ES-I3 (cell line): ENCODE measurements around the gene LMF1.

Source experiments
- H3K36me3 ChIP-seq: 2 replicates; pipeline ENCODE4 v1.6.1; 2013; ENCODE audit warnings: mild to moderate bottlenecking, low read length, control low read depth, moderate library complexity; ENCODE audit not compliant: insufficient read depth
- H3K4me1 ChIP-seq: 2 replicates; pipeline ENCODE4 v1.6.1; 2013; ENCODE audit warnings: mild to moderate bottlenecking, control low read depth, low read length; ENCODE audit not compliant: insufficient read depth
- H3K9ac ChIP-seq: 2 replicates; pipeline ENCODE4 v1.6.1; 2013; ENCODE audit warnings: low read depth, mild to moderate bottlenecking, low read length, moderate library complexity
- H3K9me3 ChIP-seq: 2 replicates; pipeline ENCODE4 v1.6.1; 2013; ENCODE audit warnings: mild to moderate bottlenecking, low read length, moderate library complexity; ENCODE audit not compliant: control insufficient read depth, insufficient read depth

Gene LMF1

DNA sequence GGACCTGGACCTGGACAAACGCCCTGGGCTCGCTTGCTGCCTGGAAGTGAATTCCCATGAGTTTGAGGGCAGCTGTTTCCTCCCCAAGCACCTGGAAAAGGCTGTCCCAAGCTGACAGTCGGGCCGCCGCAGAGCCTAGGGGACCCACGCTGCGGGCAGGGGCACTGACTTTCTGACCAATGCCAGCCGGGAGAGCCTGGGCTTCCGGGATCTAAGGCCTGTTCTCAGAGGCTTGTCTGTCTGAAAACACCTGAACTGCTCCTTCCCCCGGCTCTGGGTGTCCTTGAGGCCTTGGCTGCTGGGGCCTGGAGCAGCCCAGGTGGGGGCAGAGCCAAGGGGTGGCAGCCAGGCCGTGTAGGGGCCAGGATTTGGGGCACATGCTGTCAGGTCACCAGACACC is 72.6 kb downstream of the LMF1 start:
- Histone ChIP-seq H3K4me1 (no peaks in the 10 kb centered on the region), H3K9ac (no peak overlapping the region), H3K36me3 (no peaks in the 10 kb centered on the region), H3K9me3 (no peaks in the 10 kb centered on the region)

DNA sequence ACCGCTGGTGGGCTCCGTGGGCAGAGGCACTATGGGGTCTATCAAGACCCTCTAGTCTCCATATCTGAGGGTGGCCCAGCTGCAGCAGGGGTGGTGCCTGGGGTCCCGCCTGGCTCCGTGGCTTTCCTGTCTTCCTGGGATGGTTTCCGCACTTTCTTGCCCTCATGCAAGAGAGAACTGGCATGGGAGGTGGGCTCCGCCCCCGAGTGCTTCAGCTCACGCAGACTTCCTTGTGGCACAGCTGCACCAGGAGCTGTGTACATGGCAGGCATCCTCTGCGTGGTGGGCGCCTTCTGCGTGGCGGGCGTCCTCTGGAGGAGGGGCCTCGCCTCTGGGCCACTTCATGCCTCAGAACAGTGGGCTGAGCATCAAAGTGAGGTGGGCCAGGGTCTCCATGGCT is 73.1 kb downstream of the LMF1 start:
- Histone ChIP-seq H3K9me3 (no peaks in the 10 kb centered on the region), H3K4me1 (no peaks in the 10 kb centered on the region), H3K36me3 (no peaks in the 10 kb centered on the region), H3K9ac (no peak overlapping the region)

DNA sequence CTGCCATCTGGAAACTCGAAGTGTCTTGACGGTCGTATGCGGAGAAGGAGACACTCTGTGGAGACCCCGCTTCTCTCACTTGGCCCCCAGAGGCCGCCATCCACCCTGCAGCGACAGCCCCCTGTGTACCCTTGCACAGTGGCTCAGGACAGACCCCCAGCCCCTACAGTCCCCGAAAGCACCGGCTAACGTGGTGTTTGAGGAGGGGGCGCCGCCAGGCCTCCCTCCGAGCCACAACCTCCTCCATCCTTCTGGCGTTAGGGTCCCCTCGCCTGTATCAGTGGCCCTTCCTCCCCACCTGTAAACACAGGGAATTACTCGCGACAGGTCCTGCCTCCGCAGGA is 73.6 kb downstream of the LMF1 start:
- Histone ChIP-seq H3K9ac (no peak overlapping the region), H3K4me1 (no peaks in the 10 kb centered on the region), H3K9me3 (no peaks in the 10 kb centered on the region), H3K36me3 (no peaks in the 10 kb centered on the region)

DNA sequence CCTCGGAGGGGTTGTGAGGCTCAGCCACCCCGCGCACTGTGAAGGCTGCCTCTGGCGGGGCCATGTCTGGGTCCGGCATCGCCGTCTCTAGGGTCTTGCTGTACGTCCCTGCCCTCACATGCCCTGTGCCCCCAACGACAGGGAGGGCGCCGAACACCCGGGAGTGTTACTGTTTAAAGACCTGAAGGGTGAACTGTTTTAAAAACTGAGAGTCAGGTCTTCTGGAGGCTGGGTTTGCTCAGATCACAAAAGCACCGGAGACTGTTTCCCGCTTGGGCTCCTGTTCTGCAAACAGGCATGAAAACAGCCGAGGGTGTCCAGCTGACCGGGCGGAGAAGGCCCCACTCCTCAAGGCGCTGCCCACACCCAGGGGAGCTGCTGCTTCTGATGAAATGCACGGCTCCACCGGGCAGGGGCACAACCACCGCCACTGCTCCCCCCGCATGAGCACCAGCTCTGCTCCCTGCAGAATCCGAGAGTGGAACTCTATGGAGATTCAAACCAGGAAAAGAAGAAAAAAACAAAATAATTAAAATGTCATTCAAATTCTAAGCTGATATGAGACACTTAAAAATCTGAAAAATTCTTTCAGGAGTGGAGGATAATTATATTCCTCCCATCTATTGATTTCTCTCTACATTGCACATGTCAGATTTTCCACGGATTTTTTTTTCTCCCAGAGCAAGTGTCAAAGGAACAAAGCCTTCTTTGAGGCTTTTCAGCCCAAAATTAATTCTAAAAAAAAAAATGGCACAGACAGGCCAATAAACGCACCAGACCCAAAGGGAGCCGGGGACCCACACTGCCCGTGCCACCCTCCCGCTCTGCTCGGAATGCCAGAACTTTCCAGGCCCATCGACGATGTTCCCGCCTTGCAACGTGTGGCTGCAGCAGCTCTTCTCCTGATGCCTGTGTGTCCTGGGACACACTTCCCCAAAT is 74.3 kb downstream of the LMF1 start:
- Histone ChIP-seq H3K9ac (no peak overlapping the region), H3K36me3 (no peaks in the 10 kb centered on the region), H3K9me3 (no peaks in the 10 kb centered on the region), H3K4me1 (no peaks in the 10 kb centered on the region)

DNA sequence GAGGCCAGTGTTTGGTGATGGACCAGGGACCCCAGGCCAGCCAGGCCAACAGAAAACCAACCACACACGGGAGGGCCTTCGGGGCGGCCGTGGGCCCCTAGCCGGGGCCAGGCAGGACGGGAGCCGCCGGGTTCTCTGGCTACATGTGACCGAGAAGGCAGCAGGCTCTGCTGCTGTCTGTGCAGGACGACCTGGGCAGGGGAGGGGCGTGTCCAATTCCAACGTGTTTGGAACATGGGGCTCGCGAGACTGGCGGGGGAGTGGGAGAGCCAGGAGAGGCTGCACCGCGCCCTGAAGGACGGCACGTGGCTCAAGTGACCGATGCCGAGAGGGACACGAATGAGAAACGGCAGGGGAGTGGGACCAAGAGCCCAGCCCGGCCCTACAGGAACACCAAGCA is 75.4 kb downstream of the LMF1 start:
- Histone ChIP-seq H3K36me3 (no peaks in the 10 kb centered on the region), H3K9me3 (no peaks in the 10 kb centered on the region), H3K9ac (no peak overlapping the region)

DNA sequence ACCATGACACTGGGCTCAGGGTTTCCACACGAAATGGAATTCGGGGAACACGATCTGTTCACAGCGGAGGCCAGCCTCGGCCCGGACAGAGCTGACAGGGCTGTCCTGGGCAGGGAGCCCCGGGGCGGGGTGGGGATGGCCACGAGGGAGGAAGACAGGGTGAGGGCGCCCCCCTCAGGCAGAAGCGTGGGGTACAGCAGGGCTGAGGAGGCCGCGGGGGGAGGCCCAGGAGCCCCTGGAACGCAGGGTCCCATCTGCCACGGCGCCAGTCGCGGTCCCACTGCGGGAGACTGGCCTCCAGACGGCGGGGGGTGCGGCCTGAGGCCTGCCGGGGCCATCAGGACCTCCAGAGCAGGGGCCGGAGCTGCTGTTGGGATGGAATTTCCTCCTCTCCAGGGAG is 75.9 kb downstream of the LMF1 start:
- no peaks in the 10 kb centered on the region for H3K9me3 ChIP-seq
- no peak overlapping the region for H3K9ac ChIP-seq
- H3K4me1 ChIP-seq = no peaks in the 10 kb centered on the region
- H3K36me3 ChIP-seq = no peaks in the 10 kb centered on the region

More for the DNA sequence above, 75.4 kb downstream of the LMF1 start:
- no peaks in the 10 kb centered on the region for H3K4me1 ChIP-seq

DNA sequence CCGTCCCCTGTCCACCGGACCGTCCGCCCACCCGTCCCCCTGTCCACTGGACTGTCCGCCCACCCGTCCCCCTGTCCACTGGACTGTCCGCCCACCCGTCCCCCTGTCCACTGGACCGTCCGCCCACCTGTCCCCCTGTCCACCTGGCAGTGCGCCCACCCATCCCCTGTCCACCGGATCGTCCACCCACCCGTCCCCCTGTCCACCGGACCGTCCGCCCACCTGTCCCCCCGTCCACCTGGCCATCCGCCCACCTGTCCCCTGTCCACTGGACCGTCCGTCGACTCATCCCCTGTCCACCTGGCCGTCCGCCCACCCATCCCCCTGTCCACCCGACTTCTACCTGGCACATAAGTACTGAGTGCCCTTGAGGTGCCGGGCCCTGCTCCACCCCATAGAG is 76.6 kb downstream of the LMF1 start:
- no peaks in the 10 kb centered on the region for H3K9me3 ChIP-seq
- no peaks in the 10 kb centered on the region for H3K36me3 ChIP-seq
- no peak overlapping the region for H3K9ac ChIP-seq
- H3K4me1 ChIP-seq = no peaks in the 10 kb centered on the region

DNA sequence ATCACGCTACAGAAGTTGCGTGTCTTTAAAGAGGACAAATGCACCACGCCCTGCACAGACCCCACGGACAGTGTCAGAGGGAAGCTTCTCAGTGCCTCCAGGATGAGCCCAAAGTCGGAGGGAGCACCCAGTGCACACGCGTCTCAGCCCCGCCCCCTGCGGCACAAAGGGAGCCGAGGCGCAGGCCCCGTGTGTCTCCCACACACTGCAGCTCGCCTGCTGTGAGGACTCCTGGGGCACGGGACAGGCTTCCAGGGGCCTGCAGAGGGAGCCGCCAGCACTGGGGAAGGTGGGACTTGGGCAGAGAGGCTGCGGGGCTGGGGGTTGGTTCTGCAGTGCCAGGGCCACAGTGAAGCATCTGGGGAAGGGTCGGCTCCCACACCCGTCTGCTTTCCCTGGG is 77.4 kb downstream of the LMF1 start:
- H3K4me1 ChIP-seq = no peaks in the 10 kb centered on the region
- no peaks in the 10 kb centered on the region for H3K36me3 ChIP-seq

DNA sequence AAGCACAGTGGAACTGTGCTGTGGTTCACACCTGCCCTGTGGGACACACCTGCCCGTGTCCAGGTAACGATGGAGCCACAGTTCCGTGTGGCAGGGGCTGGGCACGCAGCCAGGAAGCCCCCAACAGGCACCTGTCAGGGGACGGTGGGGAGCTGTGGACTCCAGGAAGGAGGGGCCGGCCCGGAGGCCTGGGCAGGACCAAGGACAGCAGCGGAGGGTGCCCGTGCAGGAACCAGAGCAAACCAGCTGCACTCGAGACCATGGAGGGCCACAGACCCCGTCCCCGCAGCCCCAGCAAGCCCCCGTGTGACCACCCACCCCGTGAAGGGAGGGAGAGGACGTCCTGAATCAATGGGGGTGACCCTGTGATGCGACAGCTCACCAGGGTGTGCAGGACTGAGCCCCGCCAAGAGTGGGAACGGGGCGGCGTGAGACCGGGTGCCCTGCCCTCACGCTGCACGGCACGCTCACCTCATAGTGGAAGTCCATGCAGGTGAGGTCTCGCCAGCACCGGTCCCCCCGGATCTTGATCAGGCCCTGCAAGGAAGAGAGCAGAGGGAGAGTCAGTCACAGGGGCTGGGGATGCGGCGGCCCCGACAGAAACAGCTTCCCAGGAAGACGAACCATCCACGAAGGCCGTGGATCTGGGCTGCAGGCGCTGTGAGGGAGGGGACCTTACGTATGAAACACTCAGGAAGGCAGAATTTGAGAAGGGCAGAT is 78.1 kb downstream of the LMF1 start:
- H3K9ac ChIP-seq = no peak overlapping the region
- no peaks in the 10 kb centered on the region for H3K9me3 ChIP-seq
- no peaks in the 10 kb centered on the region for H3K4me1 ChIP-seq
- no peaks in the 10 kb centered on the region for H3K36me3 ChIP-seq

More for the DNA sequence above, 77.4 kb downstream of the LMF1 start:
- H3K9ac ChIP-seq = no peak overlapping the region
- H3K9me3 ChIP-seq = no peaks in the 10 kb centered on the region

DNA sequence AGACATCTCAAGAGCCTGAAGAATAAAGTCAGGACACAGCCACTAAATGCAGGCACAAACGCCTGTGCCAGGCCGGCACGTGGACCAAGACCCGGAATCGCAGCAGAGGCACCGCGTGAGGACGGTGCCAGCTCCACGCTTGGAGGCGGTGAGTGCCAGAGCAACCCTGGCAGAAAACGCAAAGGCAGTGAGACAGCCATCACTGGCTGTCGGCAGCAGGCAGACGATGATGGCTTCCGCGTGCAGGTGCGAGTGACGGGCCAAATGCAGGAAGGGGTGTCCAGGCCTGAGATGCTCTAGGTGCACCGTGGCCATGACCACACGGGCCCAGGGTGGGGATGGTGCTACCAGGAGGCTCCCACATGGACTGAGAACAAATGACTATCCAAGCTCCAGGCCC is 78.8 kb downstream of the LMF1 start:
- H3K9ac ChIP-seq = no peak overlapping the region
- no peaks in the 10 kb centered on the region for H3K36me3 ChIP-seq
- H3K4me1 ChIP-seq = no peaks in the 10 kb centered on the region; the same call in 1 of the 2 replicates

DNA sequence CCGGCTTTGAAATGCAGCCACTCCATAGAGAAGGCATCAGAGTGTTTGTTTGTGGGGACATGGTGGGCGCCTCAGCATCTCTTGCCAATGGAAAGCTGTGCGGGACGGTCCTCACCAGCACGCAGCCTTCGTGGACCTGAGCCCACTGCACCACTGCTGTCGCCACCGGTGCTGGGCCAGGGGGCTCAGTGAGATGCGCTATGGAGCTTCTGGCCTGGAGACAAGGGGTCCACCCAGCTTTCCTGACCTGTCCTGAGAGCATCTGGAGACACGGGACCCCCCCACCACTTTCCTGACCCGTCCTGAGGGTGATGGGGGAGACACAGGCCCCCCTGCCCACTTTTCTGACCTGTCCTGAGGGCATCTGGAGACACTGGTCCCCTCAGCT is 79.4 kb downstream of the LMF1 start:
- no peak overlapping the region for H3K9ac ChIP-seq
- H3K36me3 ChIP-seq = no peaks in the 10 kb centered on the region
- H3K4me1 ChIP-seq = no peaks in the 10 kb centered on the region; the same call in 1 of the 2 replicates
- H3K9me3 ChIP-seq = no peaks in the 10 kb centered on the region

More for the DNA sequence above, 78.8 kb downstream of the LMF1 start:
- H3K9me3 ChIP-seq = no peaks in the 10 kb centered on the region

DNA sequence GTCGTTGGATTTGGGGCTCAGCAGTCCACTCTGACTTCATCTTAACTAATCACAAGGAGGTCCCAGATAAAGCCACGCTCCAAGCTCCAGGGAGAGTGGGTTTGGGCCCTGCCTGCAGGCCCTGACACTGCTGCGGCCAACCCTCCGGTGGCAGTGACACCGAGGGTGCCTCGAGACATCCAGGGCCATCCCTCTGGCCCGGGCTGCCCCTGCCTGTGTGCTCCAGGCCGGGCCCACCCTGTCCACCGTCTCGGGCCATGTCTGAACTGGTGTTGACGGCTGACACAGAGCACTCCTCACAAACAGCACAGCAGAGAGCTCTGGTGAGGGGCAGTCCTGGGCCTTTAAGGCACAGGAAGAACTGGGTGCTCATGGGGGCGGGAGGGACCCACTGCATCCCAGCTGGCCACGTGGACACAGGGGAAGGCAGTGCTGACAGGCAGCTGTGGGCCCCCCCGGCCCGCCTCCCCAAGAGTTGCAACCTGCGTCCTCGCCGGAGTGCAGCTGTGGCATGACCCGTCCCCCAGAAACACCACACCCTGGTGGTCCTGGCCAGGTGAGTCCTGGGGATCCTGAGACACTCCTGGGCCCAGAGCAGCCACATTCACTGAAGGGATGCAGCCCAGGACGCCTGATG is 80.0 kb downstream of the LMF1 start:
- Histone ChIP-seq H3K36me3 (no peaks in the 10 kb centered on the region), H3K9me3 (no peaks in the 10 kb centered on the region), H3K9ac (no peak overlapping the region), H3K4me1 (no peaks in the 10 kb centered on the region; the same call in 1 of the 2 replicates)

DNA sequence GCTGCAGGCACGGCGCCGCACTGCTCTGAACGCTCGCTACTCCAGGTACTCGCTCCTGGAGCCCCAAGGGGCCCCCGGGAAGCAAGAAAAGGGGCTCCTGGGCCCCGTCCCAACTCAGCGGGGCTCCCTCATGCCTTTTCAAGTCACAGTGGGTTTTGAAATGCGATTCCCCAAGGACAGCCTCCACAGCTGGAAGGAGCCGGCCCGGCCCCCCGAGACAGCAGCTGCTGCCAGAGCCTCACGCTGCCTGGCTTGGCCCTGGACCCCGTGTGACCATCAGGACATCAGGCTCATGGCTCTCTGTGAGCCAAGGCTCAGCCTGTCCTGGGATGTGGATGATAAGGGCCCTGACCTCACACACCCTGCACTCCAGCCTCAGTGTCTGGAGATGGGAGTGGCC is 80.6 kb downstream of the LMF1 start:
- Histone ChIP-seq H3K9me3 (no peaks in the 10 kb centered on the region), H3K9ac (no peak overlapping the region), H3K4me1 (no peaks in the 10 kb centered on the region; the same call in 1 of the 2 replicates)

DNA sequence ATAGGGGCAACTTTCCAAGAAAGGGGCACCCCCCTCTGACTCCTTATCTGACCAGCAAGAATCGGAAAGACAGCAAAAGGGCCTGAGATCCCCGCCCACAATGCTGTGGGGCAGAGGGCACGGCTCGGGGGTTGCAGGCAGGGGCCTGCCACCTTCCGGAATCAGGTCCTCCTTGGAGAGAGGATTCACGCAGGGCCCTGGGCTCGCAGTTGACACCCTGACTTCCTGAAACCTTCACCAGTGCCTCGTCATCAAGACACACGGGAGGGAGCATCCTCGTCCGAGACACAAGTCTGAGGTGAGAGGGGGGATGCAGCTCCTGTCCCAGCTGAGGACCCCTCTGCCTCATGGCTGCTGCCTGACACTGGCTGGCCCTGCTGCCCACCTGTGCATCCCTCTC is 81.2 kb downstream of the LMF1 start:
- Histone ChIP-seq H3K9me3 (no peaks in the 10 kb centered on the region), H3K9ac (no peak overlapping the region), H3K36me3 (no peaks in the 10 kb centered on the region), H3K4me1 (no peaks in the 10 kb centered on the region; the same call in 1 of the 2 replicates)

More for the DNA sequence above, 80.6 kb downstream of the LMF1 start:
- no peaks in the 10 kb centered on the region for H3K36me3 ChIP-seq
